C4-2B (cell line): Measurements from ENCODE around the gene TMC2.

Experiments used
- CTCF ChIP-seq: fragments of 450-650 bp; conservative IDR thresholded peaks from 2 replicates; pipeline ENCODE4 v1.5.1; 2017; ENCODE audit warnings: mild to moderate bottlenecking
- ZFX ChIP-seq: fragments of 450-650 bp; IDR thresholded peaks from 2 replicates; pipeline ENCODE4 v1.6.1; 2017

- no peak for TF ChIP-seq CTCF
- no peak for TF ChIP-seq ZFX
Measured at GRCh38 chr20:2578475-2579192, 42.3 kb downstream of the TMC2 start.
